GM19455 (cell line): ENCODE data around the gene PDE5A.
"Not testable (repeated sequence)": the region's sequence is repeated elsewhere in the genome, so short reads cannot be mapped to it uniquely, and the experiment has no call there.

Experiments used
- ATAC-seq: cut with Tn5 transposase; IDR thresholded peaks from one replicate; pipeline ENCODE4 v1.9.1; 2021; ENCODE audit not compliant: unreplicated experiment

Gene PDE5A

DNA sequence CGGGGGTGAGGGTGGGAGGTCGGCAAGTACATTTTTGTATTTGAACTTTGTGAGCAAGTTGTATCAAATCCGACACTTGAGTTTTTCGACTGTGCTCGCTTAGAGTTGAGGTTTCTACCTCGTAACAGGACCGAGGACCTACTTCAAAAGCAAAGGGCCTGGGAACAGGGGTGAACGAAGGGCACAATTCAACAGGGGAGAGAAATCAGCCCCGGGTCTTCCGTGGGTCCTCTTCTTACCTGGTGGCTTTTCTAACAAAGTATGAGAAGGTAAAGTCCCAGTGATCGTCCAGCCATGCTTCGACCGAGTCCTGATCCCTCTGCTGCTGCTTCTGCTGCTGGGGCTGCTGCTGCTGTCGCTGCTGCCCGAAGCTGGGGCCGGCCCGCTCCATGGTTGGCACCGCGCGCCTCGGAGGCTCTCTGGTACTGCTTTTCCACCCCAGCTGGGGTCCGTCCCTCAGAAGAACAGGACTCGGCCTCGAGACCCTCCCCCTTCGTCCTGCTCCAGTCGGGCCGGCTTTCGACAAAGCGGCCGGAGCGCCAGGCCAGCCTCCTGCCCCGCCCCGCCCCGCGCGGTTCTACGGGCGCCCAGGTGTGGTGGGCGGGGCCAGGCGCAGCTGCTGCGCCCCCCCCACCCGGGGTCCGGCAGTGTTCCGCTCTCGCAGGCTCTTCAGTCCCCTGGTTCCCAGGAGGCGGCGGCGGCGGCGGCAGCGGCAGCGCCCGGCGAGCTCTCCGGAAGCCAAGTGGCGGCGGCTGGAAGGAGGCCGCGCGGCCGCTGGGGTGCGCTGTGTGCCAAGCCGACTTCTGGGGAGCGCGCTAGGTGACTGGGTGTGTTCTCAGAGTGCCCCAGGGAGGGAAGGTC lies at the start of gene PDE5A:
PDE5A (minus strand) TSS at position 524 of the 861 bp plus-strand sequence; CDS start at position 391, 133 bp downstream.
- ATAC-seq = peak; percentile 89

DNA sequence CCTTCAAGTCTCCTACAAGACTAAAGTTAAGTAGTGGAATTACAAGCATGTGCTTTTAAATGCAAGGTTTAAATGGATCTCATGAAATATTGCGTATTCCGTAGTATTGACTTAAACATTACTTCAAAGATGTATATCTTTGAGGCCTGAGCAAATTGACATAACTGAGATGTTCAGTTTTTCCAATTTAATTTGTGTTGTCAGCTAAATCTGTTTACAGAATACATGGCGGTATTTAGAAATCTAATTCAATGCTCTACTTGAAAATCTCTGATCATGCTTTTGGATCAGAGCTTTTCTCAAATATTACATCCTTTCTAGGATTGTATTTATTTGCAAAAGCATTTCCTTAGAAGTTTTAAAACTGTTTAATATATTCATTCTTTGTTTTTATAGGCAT lies 47.5 kb upstream of the PDE5A start:
- no peak for ATAC-seq

DNA sequence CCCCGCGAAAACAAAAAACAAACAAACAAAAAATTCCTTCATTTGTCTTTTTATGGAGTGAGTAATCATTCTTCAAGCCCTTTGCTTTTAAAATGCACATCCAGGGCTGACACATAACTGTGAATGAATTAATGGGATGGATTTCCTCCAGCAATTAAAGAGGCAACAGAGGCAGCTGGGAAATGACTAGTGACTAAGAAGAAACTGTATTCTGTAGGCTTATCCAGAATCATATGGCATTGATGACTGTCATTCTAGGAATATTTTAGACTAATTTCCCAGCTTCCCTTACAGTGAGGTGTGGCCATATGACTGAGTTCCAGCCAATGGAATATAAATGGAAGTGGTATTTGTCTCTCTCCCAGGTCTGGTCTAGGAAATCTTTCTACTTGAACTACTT lies 46.8 kb upstream of the PDE5A start:
- ATAC-seq = no peak

DNA sequence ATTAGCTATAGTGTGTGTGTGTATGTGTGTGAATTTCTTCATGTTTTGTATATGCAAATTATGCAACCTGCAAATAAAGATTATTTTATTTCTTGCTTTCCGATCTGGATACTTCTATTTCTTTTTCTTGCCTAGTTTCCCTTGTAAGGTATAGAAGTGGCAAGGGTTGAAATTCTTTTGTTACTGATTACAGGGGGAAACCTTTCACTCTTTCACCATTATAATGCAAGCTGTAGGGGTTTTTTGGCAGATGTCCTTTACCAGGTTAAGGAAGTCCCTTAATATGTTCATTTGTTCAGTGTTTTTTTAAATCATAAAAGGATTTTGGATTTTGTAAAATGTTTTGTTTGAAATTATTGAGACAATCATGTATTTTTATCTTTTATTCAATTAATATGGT lies 44.3 kb upstream of the PDE5A start:
- no peak for ATAC-seq

DNA sequence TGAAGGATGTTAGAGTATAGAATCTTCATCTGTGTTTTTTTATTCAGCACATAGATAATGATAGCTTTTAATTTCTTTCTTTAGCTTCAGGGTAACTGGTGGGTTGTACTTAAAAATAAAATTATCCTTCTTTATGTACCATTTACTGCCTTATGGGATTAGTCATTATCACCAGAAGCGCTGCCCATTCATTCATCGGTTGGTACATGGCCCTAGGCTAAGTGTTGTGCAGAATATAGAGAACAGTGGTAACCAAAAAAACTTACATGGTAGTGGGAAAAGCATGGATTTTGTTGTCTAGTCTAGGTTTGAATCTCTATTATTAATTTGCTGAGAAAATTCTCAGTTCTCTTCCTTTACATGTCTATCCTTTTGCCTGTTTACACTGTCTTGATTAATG lies 43.5 kb upstream of the PDE5A start:
- no peak for ATAC-seq

DNA sequence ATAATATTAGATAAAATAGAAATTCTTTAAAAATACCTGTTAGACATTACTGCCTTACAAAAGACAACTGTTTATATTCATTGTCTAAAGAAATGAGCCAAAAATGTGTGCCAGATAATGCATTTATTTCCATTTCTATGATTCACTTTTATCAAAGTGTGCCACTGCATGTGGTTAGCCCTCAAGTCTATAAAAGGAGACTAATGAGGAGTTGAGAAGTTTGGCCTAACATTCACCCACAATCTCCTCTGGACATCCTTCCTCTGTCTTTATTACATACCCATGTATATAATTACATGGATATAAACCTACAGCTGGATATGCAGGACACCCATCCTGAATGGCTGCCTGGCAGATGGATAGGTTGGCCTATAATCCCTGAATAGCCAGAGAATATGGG lies 42.6 kb upstream of the PDE5A start:
- ATAC-seq = no peak

DNA sequence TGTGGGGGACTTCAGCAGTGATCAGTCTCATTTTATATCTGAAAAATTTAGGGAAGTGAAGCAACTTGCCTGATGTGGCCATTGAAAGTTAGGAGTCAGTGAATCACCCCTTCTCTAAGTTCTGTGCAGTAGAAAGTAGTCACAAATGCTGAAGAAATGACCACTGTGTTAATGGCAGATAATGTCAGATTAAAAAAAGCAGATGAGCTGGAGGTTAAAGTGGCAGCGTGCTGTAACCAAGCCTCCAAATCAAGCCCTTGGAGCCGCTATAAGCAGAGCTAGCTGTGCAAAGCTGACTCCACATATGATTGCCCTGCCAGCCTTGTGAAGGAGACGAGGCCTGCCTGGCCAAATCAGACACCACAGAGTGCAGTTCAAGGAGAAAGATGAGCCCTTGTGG lies 39.2 kb upstream of the PDE5A start:
- ATAC-seq = no peak

DNA sequence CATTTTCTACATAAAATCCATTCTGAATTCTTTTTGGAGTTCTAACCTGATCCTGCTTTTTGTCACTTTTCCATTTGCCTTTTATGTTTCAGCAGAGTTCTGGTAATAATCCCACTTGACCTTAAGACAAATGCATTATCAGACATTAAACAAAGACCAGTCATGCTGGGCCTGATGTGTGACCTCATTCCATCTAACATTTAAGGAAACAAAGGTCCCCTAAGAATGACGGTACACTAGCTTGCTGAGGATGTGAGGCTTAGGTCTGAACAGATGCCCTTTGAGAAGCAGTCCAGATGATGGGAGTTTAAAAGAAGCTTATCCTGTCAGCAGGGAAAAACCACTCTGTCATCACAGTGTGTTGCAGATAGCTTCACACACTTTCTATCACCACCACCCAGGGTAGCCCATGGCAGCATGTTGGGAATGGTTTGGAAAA lies 38.1 kb upstream of the PDE5A start:
- no peak for ATAC-seq

DNA sequence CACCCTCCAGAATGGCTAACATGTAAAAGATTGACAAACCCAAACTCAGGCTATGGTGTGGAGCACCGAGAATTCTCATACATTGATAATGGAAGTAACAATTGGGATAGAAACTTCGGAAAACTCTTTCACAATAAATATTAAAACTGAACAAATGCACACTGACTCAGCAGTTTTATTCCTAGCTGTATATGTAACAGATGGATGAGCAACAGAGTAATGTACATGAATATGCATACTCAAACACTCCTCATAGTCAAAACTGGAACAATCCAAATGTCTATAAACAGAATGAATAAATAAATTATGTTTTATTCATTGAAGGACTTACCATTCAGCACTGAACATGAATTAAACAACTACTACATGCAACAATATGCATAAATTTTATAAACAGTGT lies 37.1 kb upstream of the PDE5A start:
- ATAC-seq = no peak

DNA sequence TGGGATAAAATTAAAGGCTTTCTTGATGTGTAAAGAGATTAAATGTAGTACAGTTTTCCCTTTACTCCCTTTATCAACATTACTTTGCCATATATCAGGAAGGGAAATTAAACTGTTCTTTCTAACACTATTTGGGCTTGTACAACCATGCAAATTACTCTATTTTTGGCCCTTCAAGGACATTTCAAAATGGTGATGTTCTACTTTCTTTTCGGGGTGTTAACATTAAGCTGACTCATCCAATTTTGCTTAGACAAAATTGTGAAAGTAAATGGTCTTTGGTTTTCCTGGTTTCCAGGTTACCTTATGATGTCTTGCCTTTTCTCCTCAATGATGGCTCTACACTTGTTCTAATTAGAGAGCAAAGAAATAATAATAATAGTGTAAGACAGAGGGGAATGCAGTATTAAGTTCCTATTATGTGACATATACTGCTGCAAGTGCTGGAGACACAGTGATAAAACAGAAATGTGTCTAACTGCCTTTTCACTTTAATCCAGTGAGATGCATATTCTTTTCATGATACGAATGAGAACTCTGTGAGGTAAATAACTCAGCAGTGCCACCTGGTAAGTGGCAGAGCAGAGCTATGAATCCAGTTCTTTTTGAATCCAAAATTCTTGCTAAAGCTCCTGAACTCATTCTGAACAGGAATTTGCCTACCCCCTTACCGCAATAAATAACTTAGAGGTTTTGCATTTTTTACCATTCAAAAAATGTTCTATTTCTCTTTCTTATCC lies 35.7 kb upstream of the PDE5A start:
- no peak for ATAC-seq

DNA sequence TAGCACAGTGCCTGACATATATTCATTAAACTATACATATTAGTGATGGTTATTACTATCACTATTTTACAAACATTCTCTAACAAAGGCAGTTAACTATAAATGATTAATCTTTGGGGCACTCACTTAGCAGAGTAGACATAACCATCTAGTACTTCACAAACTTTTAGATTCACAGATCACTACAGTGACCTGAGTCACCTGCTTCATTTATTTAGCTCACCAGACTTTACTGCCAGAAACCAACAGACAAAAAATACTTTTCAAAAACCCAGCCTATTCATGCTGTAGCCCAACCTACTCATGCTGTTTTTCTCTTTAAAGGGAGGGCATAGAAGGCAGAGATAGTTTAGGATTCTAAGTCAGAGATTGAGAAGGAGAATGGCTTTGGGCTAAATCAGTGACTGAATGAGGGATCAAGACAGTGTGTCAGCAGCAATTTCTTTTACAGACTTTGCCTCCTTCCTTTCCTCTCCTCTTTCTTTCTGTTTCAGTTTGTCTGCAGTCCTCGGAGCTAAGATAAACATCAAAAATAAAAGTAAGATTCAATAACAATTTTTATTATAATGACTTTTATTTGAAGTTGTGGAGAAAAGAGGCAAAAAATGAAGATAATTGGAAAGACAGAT lies 34.7 kb upstream of the PDE5A start:
- ATAC-seq = peak; percentile 51

DNA sequence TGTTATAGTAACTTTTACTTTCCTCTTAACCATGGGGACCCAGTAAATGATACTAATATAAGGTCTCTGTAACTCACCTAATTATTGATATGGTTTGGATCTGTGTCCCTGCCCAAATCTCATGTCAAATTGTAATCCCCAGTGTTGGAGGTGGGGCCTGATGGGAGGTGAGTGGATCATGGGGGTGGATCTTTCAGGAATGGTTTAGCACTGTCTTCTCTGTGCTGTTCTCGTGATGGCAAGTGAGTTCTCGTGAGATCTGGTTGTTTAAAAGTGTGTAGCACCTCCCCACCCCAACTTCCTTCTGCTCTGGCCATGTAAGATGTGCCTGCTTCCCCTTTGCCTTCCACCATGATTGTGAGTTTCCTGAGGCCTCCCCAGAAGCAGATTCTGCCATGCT lies 34.0 kb upstream of the PDE5A start:
- not testable (repeated sequence) for ATAC-seq

DNA sequence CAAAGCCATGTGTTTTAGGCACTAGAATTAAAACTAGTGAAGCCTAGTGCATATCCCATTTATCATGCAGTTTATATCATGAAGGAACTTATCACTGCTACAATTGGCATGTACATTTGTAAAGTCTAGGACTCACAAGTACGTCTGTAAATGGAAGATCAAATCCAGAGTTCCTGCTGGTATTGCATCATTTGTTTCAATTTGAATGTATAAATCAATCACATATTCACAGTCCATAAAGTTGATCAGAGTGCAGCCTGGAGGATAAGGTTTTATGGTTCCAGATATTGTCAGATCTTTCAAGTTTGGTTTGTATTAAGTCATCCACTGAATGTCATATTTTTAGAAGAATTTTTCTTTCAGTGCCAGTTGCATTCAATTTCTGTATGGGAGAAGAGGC lies 32.6 kb upstream of the PDE5A start:
- no peak for ATAC-seq

DNA sequence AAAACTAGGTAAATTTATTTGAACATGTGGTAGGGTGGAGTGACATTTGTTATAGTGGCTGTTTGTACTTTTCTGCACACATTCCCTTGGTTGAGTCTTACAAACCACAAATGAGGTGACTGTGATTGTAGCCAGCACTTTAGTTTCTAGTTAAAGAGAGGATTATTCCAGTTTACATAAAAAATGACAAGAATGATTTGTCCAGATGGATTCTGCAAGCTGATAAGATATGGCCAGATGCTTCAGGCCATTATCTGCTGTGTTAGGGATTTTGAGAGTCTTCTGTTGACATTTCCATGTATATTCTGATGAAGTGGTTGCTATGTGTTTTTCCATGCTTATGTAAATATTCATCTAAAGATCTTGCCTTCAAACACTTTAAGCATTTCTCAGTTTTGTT lies 31.0 kb upstream of the PDE5A start:
- ATAC-seq = no peak

DNA sequence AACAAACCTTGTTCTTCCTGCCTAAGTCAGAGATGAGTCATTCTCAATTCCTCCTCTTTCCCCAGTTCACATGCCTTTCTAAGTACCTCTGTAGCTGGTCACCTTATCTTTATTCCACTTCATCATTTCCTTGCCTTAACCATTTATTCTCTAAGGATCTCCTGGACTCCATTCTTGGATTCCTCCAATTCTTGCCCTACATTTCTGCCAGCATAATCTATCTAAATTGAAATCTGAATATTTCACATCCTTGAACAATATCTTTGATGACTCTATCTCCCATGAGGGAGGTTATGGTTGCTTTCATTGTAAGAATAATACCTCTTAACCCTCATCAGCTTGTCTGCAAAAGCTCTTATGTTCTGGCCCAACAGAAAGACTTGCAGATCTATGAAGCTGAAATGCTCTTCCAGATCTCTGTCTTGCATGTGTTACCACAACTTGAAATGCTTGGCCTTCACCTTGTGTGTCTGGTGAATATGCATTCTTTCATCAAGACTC lies 28.6 kb upstream of the PDE5A start:
- ATAC-seq = no peak

DNA sequence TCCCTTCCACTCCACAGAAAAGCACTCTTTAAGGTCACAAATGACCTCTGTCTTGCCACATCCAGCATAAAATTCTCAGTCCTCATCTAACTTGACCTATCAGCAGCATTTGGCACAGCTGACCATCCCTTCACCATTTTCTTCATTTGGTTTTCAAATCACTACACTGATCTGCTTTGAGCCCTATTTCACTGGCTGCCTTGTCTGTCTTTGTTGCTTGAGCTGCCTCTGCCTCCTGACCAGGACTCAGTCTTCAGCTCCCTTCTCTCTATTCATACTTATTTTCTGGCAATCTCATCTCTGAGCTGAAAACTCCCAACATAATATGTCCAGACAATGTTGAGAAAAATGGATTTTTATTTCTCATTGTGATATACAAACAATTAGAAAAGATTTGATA lies 27.7 kb upstream of the PDE5A start:
- no peak for ATAC-seq

DNA sequence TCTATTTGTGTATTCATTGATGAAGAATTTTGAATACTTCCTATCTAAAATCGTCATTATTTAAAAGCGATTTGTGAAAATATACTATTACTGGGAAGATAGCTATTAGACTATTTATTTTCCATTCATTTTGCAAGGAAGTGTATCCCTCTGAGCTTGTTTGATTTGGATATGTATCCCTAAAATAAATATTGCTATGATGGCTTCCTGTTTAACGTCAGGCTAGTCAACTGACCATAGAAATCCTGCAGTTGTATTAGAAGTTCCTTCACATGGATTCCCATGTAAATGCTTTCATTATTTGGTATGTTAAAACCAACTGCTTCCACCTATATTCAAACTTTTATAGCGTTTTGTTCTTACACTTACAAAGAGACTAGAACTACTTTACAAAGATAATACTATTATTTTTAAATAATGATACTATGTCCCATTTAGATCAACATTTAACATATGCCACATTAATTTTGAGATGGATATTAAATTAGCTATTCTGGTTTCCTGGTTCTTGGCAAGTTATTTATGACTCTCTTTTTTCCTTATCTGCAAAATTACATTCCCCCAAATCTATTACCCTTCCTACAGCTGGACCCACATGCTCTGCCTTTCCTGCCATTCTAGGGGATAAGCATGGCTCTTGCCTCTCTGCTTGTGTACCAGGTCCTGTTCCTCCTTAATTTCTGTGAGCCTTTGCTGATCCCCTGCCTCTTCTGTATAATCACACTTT lies 26.7 kb upstream of the PDE5A start:
- ATAC-seq = no peak

DNA sequence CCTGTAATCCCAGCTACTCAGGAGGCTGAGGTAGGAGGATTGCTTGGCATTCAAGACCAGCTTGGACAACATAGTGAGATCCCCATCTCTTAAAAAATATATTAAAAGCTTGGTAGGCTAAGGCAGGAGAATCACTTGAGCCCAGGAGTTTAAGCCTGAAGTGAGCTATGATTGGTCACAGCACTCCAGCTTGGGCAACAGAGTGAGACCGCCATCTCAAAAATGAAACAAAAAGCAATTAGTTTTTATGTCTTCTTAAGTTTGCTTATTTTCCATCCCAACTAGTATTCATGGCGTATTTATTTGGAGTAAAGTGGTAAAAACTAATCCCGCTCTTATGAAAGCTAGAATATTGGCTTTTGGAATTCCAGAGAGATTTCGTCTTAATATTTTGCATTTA lies 25.4 kb upstream of the PDE5A start:
- no peak for ATAC-seq

DNA sequence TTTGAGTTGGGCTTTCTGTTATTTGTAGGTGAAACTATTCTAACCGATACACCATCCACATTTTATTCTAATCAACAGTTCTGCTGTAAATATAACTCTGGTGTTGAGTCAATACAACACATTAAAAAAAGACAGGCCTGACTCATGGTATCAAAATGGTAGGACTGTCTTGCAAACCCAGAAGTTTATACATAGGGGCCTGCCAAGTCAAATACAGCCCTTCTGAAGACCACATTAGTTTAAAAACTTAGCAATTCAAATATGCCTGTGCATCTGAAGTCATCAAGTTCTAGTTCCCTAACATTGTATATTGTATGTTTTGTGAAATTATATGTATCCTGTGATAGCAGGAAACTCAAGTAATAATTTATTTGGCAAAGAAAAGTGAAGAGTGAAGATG lies 24.4 kb upstream of the PDE5A start:
- ATAC-seq = no peak

DNA sequence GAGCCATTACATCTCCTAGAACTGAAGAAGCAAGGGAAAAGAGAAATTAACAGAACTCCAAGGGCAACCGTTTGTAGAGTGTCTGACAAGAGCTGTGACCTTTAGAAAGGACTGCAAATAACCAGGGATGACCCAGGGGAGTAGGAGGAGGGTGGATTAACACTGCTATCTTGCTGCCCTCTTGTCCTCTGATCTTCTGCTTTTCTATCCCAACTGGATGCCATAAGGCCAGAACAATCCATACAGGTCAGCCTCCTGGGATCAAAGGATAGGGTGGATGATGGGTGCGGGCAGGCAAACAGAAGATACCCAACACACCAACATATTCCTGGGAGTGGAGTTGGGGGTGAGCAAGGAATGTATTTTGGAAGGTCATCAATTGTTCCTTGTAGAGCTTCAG lies 19.8 kb upstream of the PDE5A start:
- ATAC-seq = no peak

DNA sequence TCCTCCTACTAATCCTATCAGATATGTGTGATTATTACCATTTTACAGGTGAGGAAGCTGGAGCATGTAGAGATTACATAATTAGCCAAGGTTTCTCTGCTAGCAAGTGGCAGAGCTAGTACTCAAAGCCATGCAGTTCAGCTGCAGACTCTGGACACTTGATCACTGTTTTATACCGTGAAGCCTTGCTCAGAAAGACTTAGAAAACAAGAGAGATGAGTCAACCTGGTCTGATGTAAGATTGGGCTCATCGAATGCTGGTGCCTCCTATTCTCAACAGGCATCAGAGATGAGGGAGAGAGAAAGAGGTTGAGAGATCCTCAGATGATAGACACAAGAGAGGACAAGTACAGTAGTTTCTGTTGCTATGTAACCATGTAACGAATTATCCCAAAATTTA lies 19.0 kb upstream of the PDE5A start:
- no peak for ATAC-seq
